Kasumi-1 (cell line): ENCODE data around the gene TSC22D1.
"Not testable (repeated sequence)": the region's sequence is repeated elsewhere in the genome, so short reads cannot be mapped to it uniquely, and the experiment has no call there.

Source experiments
- DNase-seq, 2 experiments: peaks; one replicate each; lab custom pipeline; 2025; lab: John Stamatoyannopoulos, UW

Gene TSC22D1

DNA sequence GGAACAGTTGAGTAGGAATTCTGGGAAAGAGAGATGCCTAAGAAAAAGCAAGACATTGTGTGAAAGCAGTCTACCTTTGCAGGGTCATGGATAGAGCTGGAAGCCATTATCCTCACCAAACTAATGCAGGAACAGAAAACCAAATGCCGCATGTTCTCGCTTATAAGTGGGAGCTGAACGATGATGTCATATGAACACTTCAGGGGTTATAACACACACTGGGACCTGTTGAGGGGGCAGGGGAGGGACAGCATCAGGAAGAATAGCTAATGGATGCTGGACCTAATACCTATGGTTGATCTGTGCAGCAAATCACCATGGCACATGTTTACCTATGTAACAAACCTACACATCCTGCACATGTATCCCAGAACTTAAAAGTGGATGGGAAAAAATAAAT lies 69.9 kb downstream of the TSC22D1 start:
- no peak for DNase-seq

- no peak for DNase-seq
Observed at GRCh38 chr13:44504116-44504515, 72.0 kb downstream of the TSC22D1 start.

- no peak for DNase-seq
Observed at GRCh38 chr13:44498969-44499368, 77.2 kb downstream of the TSC22D1 start.

DNA sequence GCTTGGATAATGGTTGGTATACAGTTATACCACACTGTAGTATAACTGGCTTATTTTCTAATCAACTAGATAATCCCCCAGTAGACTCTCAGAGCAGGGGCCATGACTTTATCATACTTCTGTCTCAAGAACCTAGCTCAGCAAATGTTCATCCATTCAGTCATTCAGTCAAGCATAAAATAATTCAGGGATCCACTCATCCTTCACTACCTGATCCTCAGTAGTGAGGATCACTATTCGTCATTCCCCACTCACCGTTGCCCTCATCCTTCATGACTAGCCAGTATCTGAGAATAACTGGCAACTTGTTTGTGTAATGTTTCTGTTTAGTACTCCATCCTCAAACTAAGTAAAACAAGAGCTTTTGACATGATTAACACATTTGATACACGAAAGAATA lies 77.6 kb downstream of the TSC22D1 start:
- DNase-seq, result no peak

DNA sequence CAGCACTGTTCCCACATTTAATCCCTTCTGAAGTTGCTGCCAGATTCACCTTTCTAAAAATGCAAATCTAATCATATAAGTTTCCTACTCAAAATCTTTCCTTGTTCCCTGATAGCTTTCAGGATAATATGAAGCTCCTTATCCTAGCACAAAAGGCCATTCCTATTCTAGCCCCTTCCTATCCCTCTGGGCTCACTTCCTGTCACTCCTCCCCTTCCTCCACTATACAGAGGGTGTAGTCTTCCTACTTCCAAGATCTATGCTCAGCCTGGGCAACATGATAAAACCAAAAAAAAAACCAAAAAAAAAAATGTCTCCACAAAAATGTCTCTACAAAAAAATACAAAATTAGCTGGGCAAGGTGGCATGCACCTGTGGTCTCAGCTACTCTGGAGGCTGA lies 78.3 kb downstream of the TSC22D1 start:
- no peak for DNase-seq

- no peak for DNase-seq
Observed at GRCh38 chr13:44493213-44493812, 82.8 kb downstream of the TSC22D1 start.

DNA sequence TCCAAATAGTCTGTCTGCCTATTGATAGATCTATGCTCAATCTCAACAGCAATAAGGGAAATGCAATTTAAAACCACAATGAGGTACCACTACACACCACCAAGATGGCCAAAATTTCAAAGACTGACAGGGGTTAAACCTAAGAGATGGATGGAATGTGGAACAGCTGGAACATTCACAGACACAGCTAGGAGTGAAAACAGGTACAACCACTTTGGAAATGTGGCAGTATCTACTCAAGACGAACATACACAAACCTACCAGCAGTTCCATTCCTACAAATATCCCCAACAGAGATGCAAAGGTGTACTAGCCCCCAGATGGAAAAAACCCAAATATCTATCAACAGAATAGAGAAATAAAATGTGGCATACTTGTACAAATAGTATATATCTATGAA lies 86.4 kb downstream of the TSC22D1 start:
- DNase-seq, result no peak

- DNase-seq, result no peak
Observed at GRCh38 chr13:44487989-44488388, 88.1 kb downstream of the TSC22D1 start.

DNA sequence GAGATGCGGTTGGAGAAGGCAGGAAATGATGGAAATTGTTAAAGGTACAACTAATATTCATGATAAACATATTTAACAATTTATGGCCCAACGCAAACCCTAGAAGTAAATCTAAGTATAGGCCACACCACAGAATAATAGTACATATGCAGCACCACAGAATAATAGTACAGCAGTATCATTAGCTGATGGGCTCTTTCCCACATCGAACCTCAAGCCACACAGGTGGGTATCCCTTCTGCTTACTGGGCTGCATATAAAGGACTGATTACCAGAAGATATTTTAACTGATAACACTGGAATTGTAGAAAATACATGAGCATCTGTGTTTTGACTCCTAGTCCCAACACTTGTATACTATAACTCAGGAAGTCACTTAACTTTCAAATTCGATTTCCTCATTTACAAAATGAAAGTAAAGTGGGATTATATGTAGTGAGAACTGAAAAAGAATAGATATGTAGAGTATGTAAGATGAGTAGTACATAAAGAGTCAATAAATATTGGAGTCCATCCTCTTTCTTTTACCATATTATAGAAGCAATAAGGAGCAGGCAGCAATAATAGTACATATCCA lies 91.5 kb downstream of the TSC22D1 start:
- DNase-seq, result no peak

DNA sequence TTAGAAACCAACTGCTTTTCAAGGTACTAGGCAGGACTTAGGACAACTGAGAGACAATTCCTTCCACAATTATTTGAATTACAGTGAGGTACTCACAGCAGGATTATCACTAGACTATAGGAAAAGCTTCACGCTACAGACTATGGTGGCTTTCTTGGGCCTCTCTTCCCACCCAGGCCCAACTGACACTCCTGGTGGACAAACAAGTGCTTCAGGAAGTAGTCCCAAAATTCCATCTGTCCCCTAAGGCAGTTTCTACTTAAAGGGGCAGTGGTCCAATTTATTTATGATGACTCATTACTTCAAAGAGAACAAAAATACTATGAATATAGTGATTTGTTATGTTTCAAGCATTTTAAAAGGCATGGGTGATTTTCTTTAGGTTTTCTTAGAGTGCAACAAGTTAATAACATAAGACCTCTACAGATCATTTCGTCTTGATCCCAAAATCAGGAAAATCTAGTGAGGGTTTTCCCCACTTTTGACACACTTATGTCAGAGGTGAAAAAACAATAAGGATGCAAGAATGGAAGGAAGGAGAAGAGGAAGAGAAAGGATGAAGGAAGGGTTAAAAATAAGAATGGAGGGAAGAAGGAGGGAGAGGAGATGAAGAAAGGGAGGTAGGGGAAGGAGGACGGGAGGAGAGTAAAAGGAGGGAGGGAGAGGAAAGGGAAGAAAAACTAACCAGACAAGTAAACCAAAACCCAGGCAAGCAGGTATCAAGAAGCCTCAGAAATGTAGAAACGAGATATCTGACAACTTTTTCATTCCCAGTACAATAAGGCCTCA lies 101.8 kb downstream of the TSC22D1 start:
- DNase-seq, result no peak

DNA sequence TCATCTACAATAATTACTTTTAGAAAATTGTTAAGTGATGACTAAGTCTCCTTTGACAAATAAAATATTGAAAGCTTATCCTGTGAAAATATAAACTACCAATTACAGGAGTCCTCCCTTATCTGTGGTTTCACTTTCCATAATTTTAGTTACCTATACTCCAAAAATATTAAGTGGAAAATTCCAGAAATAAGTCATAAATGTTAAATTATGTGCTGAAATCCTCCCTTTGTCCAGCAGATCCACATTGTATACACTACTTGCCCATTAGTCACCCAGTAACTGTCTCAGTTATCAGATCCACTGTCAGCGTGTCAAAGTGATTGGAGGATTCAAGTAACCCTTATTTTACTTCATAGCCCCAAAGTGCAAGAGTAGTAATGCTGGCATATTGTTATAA lies 104.4 kb downstream of the TSC22D1 start:
- no peak for DNase-seq

GRCh38 chr13:44470638-44471562 lies 105.2 kb downstream of the TSC22D1 start:
- peak; percentile 51 to 59 for DNase-seq

DNA sequence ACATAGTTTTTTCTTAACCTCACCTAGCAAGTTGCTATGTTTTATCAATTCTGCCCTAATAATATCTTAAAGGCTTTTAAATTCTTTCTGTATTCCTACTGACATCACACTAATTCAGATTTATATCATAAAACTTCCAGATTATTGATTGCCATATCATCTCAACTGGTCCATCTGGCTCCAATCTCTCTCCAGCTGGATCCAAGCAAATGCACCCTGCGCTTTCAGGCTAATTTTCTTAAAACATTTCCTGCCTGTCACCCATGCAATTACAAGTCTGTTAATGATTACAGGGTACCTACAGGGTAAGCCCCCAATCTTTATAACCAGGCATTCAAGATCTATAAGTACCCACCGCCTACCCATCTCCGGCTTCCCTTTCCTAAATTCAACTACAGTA lies 107.3 kb downstream of the TSC22D1 start:
- no peak for DNase-seq

GRCh38 chr13:44465318-44465717 lies 110.8 kb downstream of the TSC22D1 start:
- no peak for DNase-seq

DNA sequence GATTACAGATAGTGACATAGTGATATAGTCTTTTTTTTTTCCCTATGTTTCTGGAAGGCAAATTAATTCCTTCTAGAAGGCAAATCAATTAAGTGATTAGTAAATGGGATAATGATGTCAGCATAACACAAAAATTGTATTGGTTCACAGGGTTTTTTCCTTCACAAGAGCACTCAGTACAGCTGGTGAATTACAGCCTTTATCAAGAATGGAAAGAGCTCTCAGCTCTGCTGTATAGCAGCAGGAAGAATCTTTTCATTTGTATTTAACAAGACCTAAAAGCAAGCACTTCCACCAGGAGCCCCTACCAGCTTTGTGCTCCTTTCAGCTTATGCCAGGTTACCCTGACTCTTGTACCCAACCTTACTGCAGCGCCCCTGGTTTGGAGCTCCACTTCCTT lies 111.7 kb downstream of the TSC22D1 start:
- no peak for DNase-seq

DNA sequence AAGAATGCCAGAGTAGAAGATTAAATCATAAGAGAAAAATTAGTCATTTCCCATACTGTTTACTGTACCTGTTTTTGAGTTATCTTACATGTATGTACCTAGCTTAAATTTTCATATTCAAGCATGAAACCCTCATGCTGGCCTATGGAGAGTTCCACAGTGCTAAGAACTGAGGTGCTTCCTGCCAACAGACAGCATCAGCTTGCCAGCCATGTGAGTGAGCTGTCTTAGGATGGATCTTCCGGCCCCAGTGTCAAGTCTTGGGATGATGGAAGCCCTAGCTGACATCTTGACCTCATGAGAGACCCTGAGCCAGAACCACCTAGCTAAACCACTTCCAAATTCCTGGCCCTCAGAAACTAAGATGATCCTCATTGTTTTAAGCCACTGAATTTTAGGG lies 112.4 kb downstream of the TSC22D1 start:
- DNase-seq, result no peak

DNA sequence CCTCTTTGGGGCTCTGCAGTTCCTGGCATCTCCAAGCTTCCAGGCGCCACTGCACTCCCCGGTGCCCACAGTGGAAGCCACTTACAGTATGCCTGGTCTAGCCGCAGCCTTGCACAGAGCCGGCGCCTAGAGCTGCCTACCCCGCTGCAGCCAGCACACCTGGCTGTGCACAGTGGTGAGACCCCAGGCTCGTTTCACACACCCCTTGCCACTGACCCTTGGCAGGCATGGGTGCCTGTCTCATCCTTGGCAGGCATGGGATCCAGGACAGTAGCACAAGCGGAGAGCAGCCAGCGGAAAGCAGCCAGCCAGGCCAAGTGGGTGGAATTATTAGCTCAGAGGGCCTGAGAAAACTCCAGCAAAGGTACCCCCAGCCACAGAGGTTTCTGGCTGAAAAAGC lies 116.5 kb downstream of the TSC22D1 start:
- no peak for DNase-seq

DNA sequence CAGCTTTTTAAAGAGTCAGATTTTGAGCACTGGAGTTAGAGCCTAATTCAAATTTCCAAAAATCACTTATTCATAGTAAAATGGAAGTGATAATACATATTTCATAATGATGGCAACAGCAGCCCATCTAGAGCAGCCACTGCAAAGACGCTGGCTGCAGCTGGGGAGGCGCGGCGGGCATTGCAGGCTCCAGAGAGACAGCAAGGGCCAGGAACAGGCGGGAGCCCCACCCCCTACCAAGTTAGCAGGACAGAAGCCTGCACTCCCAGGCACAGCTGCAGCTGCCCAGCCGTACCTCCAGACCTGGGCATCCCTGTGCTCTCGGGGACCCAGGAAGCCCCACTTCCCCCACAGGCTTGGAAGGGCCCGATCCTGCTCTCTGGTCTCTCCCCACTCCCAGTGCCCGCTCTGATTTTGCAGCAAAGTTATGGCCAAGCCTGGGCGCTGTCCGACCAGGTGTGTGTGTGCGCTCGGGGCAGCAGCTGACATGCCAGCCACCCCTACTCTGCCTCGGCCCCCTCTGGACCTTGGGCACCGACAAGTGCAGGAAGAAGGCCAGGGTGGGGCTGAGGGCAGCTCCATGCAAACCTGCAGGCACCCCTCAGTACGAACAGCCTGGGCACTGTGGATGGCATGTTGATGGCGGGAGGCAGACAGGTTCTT lies 117.7 kb downstream of the TSC22D1 start:
- DNase-seq, result no peak

DNA sequence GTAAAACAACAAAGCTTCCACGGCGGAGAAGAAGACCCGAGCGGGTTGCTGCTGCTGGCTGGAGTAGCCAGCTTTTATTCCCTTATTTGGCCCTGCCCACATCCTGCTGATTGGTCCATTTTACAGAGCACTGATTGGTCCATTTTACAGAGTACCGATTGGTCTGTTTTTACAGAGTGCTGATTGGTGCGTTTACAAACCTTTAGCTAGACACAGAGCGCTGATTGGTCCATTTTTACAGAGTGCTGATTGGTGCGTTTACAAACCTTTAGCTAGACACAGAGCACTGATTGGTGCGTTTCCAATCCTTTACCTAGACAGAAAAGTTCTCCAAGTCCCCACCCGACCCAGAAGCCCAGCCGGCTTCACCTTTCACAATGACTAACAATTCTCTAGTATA lies 119.9 kb downstream of the TSC22D1 start:
- DNase-seq, result not testable (repeated sequence)

- no peak for DNase-seq
Observed at GRCh38 chr13:44455769-44456168, 120.4 kb downstream of the TSC22D1 start.

- DNase-seq, result no peak
Observed at GRCh38 chr13:44453881-44454280, 122.2 kb downstream of the TSC22D1 start.

DNA sequence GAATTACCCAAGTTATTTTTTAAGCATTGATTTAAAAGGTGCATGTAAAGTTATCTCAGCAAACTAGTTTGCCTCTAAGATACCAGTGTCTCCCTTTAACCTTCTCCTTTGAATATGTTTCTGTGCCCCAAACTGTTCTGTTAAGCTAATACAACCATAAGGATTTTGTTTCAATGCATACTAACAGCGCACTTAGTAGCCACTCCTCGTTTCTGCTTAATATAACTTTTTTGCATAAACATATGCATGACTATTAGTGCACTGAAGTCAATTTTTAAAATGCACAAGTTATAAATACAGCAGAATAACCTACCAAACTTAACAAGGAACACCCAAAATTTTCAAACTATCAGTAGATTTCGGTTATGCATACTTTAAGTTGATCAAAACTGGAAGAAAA lies 123.1 kb downstream of the TSC22D1 start:
- DNase-seq, result no peak
